HepG2 (cell line): ENCODE measurements around the gene POU3F1. TPM values are rescaled to one million over a fixed set of nuclear protein-coding genes. Genes with fewer than 3 reads are reported as not detected.

Source experiments
- BRD4 ChIP-seq: sonication (generic); formaldehyde crosslinking; IDR thresholded peaks from 2 replicates; pipeline ENCODE4 v1.4.0; 2020; ENCODE audit warnings: missing genetic modification reagents
- FIP1L1 ChIP-seq: fragments of 200-400 bp; formaldehyde crosslinking; IDR thresholded peaks from 2 replicates; pipeline ENCODE4 v1.6.1; 2018; ENCODE audit warnings: low read depth, mild to moderate bottlenecking, low read length, moderate library complexity, borderline replicate concordance; ENCODE audit not compliant: insufficient read depth
- GABPB1 ChIP-seq: IDR thresholded peaks from 2 replicates; pipeline ENCODE4 v1.6.1; 2016; ENCODE audit warnings: mild to moderate bottlenecking, missing genetic modification reagents, moderate library complexity, missing compliant biosample characterization
- HES4 ChIP-seq: sonication (generic); formaldehyde crosslinking; IDR thresholded peaks from 2 replicates; pipeline ENCODE4 v1.9.0; 2021; ENCODE audit warnings: mild to moderate bottlenecking, missing genetic modification reagents, borderline replicate concordance
- KLF6 ChIP-seq: IDR thresholded peaks from 2 replicates; pipeline ENCODE4 v1.8.0; 2016; ENCODE audit warnings: missing biosample characterization, missing genetic modification reagents
- MIER3 ChIP-seq: IDR thresholded peaks from 2 replicates; pipeline ENCODE4 v1.6.1; 2016; ENCODE audit warnings: missing compliant biosample characterization, borderline replicate concordance
- NCOR1 ChIP-seq: fragments of 200-600 bp; sonication (generic); IDR thresholded peaks from 2 replicates; pipeline ENCODE4 v1.7.0; 2017; ENCODE audit warnings: antibody characterized with exemption, low read length, borderline replicate concordance
- POLR2AphosphoS5 ChIP-seq: IDR thresholded peaks from 2 replicates; pipeline ENCODE4 v1.6.1; 2012; ENCODE audit warnings: low read depth, low read length
- RBAK ChIP-seq: sonication (generic); formaldehyde crosslinking; IDR thresholded peaks from 2 replicates; pipeline ENCODE4 v1.5.1; 2020; ENCODE audit warnings: mild to moderate bottlenecking, missing genetic modification reagents
- SOX13 ChIP-seq, 3 experiments: fragments of 450-650 bp in 1 of 3; sonication (generic) in 1 of 3; formaldehyde crosslinking in 1 of 3; IDR thresholded peaks in 2 of 3; conservative IDR thresholded peaks in 1 of 3; 2 replicates each; pipeline versions ENCODE4 v1.5.0 to v1.6.1; 2016 to 2020; ENCODE audit warnings: antibody characterized with exemption in 1 of 3, mild to moderate bottlenecking in 1 of 3, missing compliant biosample characterization in 1 of 3, missing genetic modification reagents in 1 of 3, moderate library complexity in 1 of 3
- SP2 ChIP-seq: sonication (generic); formaldehyde crosslinking; IDR thresholded peaks from 2 replicates; pipeline ENCODE4 v1.5.1; 2020; ENCODE audit warnings: mild to moderate bottlenecking, missing genetic modification reagents
- TCF12 ChIP-seq, 2 experiments: fragments of 450-650 bp in 1 of 2; sonication (generic) in 1 of 2; formaldehyde crosslinking in 1 of 2; IDR thresholded peaks; 2 replicates each; pipeline versions ENCODE4 v1.6.1 to v1.8.0; 2017 to 2022; ENCODE audit warnings: antibody characterized with exemption in 1 of 2, mild to moderate bottlenecking in 1 of 2, missing genetic modification reagents in 1 of 2, moderate library complexity in 1 of 2
- ZBTB7B ChIP-seq: sonication (generic); formaldehyde crosslinking; IDR thresholded peaks from 2 replicates; pipeline ENCODE4 v1.4.0; 2020; ENCODE audit warnings: missing genetic modification reagents
- ZC3H13 ChIP-seq: sonication (generic); formaldehyde crosslinking; IDR thresholded peaks from 2 replicates; pipeline ENCODE4 v1.8.1; 2023; ENCODE audit warnings: mild to moderate bottlenecking, missing genetic modification reagents, moderate library complexity
- ZMYM2 ChIP-seq: sonication (generic); formaldehyde crosslinking; IDR thresholded peaks from 2 replicates; pipeline ENCODE4 v1.8.0; 2022; ENCODE audit warnings: mild to moderate bottlenecking, missing genetic modification reagents
- ZNF335 ChIP-seq: sonication (generic); formaldehyde crosslinking; IDR thresholded peaks from 2 replicates; pipeline ENCODE4 v1.4.0; 2020; ENCODE audit warnings: missing genetic modification reagents
- ZNF530 ChIP-seq: sonication (generic); formaldehyde crosslinking; IDR thresholded peaks from 2 replicates; pipeline ENCODE4 v1.5.0; 2020; ENCODE audit warnings: low read depth, mild to moderate bottlenecking, missing genetic modification reagents
- ZNF709 ChIP-seq: sonication (generic); formaldehyde crosslinking; IDR thresholded peaks from 2 replicates; pipeline ENCODE4 v1.5.0; 2020; ENCODE audit warnings: mild to moderate bottlenecking, missing genetic modification reagents
- ZNF766 ChIP-seq: sonication (generic); formaldehyde crosslinking; IDR thresholded peaks from 2 replicates; pipeline ENCODE4 v1.5.0; 2020; ENCODE audit warnings: missing genetic modification reagents, borderline replicate concordance
- polyA plus RNA-seq, 8 experiments: library from polyadenylated mRNA; depleted of rRNA in 3 of 8; stranded (reverse) in 7 of 8; unstranded in 1 of 8; fragments of >200 nt; fragmentation: Illumina TruSeq in 4 of 8; extraction: Trizol in 4 of 8; gene quantifications; 2 replicates each; pipeline versions ENCODE4 v1.2.1 to v1.2.3, GENCODE V29; 2011 to 2016; ENCODE audit warnings: low read depth in 4 of 8, missing spikeins in 1 of 8, mixed read lengths in 1 of 8; ENCODE audit not compliant: insufficient read depth in 1 of 8
- total RNA-seq, 5 experiments: library from RNA; depleted of rRNA; stranded (reverse); fragments of >200 nt; fragmentation: Illumina TruSeq; extraction: Trizol; gene quantifications; 2 replicates each; pipeline ENCODE4 v1.2.3, GENCODE V29; 2016; ENCODE audit warnings: low read depth in 1 of 5
- TF ChIP-seq, protein P1 (sequence below): sonication (generic); formaldehyde crosslinking; IDR thresholded peaks from 2 replicates; pipeline ENCODE4 v1.5.1; 2020; ENCODE audit warnings: mild to moderate bottlenecking, missing genetic modification reagents, borderline replicate concordance
- TF ChIP-seq, protein P2 (sequence below): sonication (generic); formaldehyde crosslinking; IDR thresholded peaks from 2 replicates; pipeline ENCODE4 v1.4.0; 2020; ENCODE audit warnings: missing genetic modification reagents
- TF ChIP-seq, protein P3 (sequence below): sonication (generic); formaldehyde crosslinking; conservative IDR thresholded peaks from 2 replicates; pipeline ENCODE4 v1.4.0; 2020; ENCODE audit warnings: mild to moderate bottlenecking, missing genetic modification reagents, moderate library complexity
- TF ChIP-seq, protein P4 (sequence below): sonication (generic); formaldehyde crosslinking; IDR thresholded peaks from 2 replicates; pipeline ENCODE4 v1.4.0; 2020; ENCODE audit warnings: missing genetic modification reagents, borderline replicate concordance

POU3F1 gene
- total and polyA plus RNA-seq, 2 of the 13 experiments (the other 11 are each of a cell fraction or from before 2014, with no cell fraction given): not detected

DNA sequence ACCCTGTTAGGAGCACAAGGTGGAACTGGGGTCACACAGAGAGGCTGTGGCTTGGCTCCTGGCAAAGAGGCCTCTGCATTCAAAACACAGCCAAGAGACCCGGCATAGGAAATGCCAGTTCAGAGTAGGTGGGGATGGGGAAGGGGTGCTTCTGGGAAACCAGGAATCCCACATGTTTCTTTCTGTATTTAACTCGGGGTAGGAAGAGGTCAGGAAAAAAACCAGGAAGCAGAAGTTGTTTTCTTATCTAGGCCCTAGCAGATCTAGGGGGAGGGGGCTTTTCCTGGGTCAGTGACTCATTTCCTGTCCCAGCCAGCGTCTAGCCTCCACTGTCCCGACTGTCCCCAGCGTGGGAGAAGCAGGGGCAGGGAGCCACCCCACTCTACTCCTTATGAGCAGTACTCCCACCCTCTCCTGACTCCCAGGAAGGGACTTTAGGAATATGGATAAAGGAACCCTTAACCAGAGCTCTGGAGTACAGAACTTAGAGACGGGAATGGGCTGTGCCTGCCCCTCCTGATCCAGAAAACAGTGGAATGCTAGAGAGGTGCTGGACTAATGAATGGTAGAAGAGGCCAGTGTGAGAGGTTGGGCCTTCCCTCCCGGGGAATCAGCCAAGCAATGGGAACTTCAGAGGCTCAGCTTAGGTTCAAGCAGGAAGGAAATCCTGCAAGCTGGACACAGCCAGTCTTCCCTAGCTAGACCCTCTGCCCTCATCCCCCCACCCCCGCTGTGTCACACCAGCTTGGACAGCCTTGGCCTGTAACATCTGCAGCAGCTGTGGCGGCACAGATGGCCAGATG lies 47.0 kb downstream of the POU3F1 start (continued):
- TF ChIP-seq, protein P1, sequence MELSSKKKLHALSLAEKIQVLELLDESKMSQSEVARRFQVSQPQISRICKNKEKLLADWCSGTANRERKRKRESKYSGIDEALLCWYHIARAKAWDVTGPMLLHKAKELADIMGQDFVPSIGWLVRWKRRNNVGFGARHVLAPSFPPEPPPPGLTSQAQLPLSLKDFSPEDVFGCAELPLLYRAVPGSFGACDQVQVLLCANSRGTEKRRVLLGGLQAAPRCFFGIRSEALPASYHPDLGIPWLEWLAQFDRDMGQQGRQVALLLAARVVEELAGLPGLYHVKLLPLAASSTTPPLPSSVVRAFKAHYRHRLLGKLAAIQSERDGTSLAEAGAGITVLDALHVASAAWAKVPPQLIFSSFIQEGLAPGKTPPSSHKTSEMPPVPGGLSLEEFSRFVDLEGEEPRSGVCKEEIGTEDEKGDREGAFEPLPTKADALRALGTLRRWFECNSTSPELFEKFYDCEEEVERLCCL: no peak
- 0 out of 2 replicates have a peak, but pooled peaks have one; percentile 9 for TF ChIP-seq KLF6
- no peak for TF ChIP-seq FIP1L1
- TF ChIP-seq SP2: no peak
- no peak for TF ChIP-seq ZC3H13
- no peak for TF ChIP-seq ZNF766 (CRISPR knock-in tag)
- peak; percentile 50; the same call in 1 of the 2 replicates for TF ChIP-seq POLR2AphosphoS5
- TF ChIP-seq NCOR1: no peak
- no peak for TF ChIP-seq ZNF335 (CRISPR knock-in tag)
- no peak for TF ChIP-seq SOX13 (IDR thresholded peaks at IDR 0.05)
- TF ChIP-seq SOX13 (CRISPR knock-in tag; conservative IDR thresholded peaks at IDR 0.05 in 1 of 2, IDR thresholded peaks at IDR 0.05 in 1 of 2): no peak
- no peak for TF ChIP-seq TCF12 (IDR thresholded peaks at IDR 0.05)
- TF ChIP-seq TCF12 (CRISPR knock-in tag; IDR thresholded peaks at IDR 0.05): no peak
- TF ChIP-seq, protein P2, sequence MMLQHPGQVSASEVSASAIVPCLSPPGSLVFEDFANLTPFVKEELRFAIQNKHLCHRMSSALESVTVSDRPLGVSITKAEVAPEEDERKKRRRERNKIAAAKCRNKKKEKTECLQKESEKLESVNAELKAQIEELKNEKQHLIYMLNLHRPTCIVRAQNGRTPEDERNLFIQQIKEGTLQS (CRISPR knock-in tag): peak; percentile 12; the same call in 1 of the 2 replicates
- TF ChIP-seq RBAK (CRISPR knock-in tag): no peak
- peak; percentile 56 for TF ChIP-seq GABPB1 (CRISPR knock-in tag)
- TF ChIP-seq HES4: no peak
- no peak for TF ChIP-seq ZNF709
- no peak for TF ChIP-seq ZBTB7B (CRISPR knock-in tag)
- TF ChIP-seq ZMYM2 (CRISPR knock-in tag): no peak
- TF ChIP-seq, protein P3, sequence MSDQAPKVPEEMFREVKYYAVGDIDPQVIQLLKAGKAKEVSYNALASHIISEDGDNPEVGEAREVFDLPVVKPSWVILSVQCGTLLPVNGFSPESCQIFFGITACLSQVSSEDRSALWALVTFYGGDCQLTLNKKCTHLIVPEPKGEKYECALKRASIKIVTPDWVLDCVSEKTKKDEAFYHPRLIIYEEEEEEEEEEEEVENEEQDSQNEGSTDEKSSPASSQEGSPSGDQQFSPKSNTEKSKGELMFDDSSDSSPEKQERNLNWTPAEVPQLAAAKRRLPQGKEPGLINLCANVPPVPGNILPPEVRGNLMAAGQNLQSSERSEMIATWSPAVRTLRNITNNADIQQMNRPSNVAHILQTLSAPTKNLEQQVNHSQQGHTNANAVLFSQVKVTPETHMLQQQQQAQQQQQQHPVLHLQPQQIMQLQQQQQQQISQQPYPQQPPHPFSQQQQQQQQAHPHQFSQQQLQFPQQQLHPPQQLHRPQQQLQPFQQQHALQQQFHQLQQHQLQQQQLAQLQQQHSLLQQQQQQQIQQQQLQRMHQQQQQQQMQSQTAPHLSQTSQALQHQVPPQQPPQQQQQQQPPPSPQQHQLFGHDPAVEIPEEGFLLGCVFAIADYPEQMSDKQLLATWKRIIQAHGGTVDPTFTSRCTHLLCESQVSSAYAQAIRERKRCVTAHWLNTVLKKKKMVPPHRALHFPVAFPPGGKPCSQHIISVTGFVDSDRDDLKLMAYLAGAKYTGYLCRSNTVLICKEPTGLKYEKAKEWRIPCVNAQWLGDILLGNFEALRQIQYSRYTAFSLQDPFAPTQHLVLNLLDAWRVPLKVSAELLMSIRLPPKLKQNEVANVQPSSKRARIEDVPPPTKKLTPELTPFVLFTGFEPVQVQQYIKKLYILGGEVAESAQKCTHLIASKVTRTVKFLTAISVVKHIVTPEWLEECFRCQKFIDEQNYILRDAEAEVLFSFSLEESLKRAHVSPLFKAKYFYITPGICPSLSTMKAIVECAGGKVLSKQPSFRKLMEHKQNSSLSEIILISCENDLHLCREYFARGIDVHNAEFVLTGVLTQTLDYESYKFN (CRISPR knock-in tag): peak; percentile 59
- TF ChIP-seq BRD4 (CRISPR knock-in tag): no peak
- no peak for TF ChIP-seq ZNF530 (CRISPR knock-in tag)
- TF ChIP-seq, protein P4, sequence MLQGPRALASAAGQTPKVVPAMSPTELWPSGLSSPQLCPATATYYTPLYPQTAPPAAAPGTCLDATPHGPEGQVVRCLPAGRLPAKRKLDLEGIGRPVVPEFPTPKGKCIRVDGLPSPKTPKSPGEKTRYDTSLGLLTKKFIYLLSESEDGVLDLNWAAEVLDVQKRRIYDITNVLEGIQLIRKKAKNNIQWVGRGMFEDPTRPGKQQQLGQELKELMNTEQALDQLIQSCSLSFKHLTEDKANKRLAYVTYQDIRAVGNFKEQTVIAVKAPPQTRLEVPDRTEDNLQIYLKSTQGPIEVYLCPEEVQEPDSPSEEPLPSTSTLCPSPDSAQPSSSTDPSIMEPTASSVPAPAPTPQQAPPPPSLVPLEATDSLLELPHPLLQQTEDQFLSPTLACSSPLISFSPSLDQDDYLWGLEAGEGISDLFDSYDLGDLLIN (CRISPR knock-in tag): no peak
- no peak for TF ChIP-seq MIER3 (CRISPR knock-in tag)
